ENCODE results near the gene SAMD13.

The SAMD13 gene

DNA sequence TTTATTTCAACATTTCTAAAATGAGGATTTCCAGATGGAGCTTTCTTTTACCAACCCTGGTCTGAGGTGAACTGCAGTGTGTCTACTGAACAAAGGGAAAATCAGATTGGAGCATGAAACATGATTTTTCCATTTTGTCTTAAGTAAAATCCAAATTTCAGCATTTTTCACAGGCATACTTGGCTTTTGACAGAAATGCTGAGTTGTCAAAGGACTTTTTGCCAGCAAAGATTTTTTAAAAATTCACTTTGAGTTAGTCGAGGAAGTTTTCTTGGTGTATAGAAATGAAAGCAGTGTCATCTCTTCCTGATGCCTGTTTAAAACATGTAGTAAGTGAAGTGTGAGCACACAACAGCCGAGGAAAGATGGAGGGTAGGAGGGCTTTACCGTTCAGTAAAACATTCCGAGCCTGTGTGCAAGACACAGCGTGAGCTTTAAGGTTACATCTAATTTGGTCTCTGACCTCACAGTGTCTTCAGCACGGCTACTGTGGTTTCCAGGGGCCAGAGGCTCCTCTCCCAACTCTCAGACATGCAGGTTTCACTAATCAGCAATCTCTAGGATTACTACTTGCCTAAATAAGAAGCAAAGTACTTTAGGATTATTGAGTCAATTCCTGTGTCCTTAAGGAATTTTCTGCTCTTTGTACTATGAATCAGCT lies 45.9 kb downstream of the SAMD13 start:
- Histone ChIP-seq H3K4me2 (ENCODE audit: insufficient read depth, low read length, poor library complexity, severe bottlenecking) (no peak overlapping the region), H3K4me3 (ENCODE audit: low read length in 2 of 2) (no peak overlapping the region), H2AK5ac (ENCODE audit: low read depth, low read length) (no peak overlapping the region), H3K23ac (ENCODE audit: low read depth, low read length, poor library complexity) (no peak overlapping the region), H3K14ac (ENCODE audit: low read length) (no peak overlapping the region), H3K4me1 (ENCODE audit: control insufficient read depth in 2 of 2, insufficient read depth in 1 of 2, low read depth in 1 of 2, low read length in 2 of 2) (peaks cover 0 to 4% of the 10 kb centered on the region in 2 donors), H3K27ac (replicated peaks; ENCODE audit: low read length) (no peak overlapping the region), H2BK15ac (ENCODE audit: low read length) (no peak overlapping the region), H3K36me3 (replicated peaks in 1 of 2; ENCODE audit: control insufficient read depth in 2 of 2, insufficient read depth in 2 of 2, low read length in 2 of 2) (no peaks in the 10 kb centered on the region), H2BK120ac (ENCODE audit: low read depth, low read length) (no peak overlapping the region), H3K18ac (ENCODE audit: low read length) (no peak overlapping the region), H2BK12ac (ENCODE audit: low read length) (no peak overlapping the region), H3K9me3 (replicated peaks in 1 of 2; ENCODE audit: control insufficient read depth in 2 of 2, insufficient read depth in 1 of 2, low read depth in 1 of 2, low read length in 2 of 2) (no peaks in the 10 kb centered on the region), H2AFZ (ENCODE audit: low read length) (peak overlapping the region; percentile 80), H3K27me3 (ENCODE audit: control insufficient read depth in 3 of 3, insufficient read depth in 3 of 3, low read depth in 1 of 3, low read length in 3 of 3) (no peaks in the 10 kb centered on the region), H4K8ac (ENCODE audit: low read depth, low read length) (no peak overlapping the region), H3K9ac (ENCODE audit: low read depth, low read length, poor library complexity) (no peak overlapping the region), H3K79me1 (ENCODE audit: low read depth, low read length) (no peaks in the 10 kb centered on the region), H2BK5ac (ENCODE audit: low read length) (no peak overlapping the region), H3K4ac (ENCODE audit: low read length) (no peak overlapping the region), H4K91ac (ENCODE audit: low read depth, low read length, poor library complexity) (no peak overlapping the region)
- WGBS, 2 donors (ENCODE audit: extremely low coverage in 2 of 2, insufficient read length in 2 of 2, insufficient replicate concordance in 1 of 2), result no CpG with 5 or more reads among the region's 6 CpGs
- no peak for DNase-seq (ENCODE audit: low spot score)

DNA sequence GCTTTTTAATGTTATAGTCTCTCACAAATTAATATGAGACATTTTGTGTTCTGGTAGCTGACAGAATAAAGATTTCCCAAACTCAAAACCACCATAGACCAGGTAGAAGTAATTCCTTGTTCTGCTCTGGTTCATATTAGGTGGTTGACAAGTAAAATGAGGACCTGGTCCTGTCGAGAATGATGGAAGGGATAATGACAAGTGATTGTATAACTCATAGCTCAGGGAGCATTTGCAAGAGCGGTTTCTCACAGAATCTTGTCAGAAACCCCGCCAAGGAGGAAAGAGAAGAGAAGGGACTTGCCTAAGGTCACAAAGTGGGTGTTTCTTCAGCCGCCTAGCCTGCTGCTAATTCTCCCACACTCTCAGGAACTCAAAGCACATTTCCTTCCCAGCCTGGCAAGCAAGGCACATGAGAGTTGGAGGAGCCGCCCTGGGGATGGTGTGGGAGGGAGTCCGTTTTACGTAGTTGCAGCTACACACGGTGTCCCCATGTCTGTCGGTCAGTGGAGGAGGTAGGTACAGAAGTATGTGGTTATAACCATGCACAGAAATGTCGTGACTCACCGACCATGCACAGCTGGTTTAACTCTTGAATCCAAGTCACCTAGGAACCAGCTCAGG lies 46.5 kb downstream of the SAMD13 start:
- Histone ChIP-seq H2AK5ac (ENCODE audit: low read depth, low read length) (no peak overlapping the region), H3K4me3 (ENCODE audit: low read length in 2 of 2) (peak overlapping the region in 1 of 2 donors; percentile 38), H2BK5ac (ENCODE audit: low read length) (no peak overlapping the region), H3K36me3 (replicated peaks in 1 of 2; ENCODE audit: control insufficient read depth in 2 of 2, insufficient read depth in 2 of 2, low read length in 2 of 2) (no peaks in the 10 kb centered on the region), H3K9ac (ENCODE audit: low read depth, low read length, poor library complexity) (no peak overlapping the region), H3K14ac (ENCODE audit: low read length) (no peak overlapping the region), H2AFZ (ENCODE audit: low read length) (peak overlapping the region; percentile 80), H3K23ac (ENCODE audit: low read depth, low read length, poor library complexity) (no peak overlapping the region), H3K4me1 (ENCODE audit: control insufficient read depth in 2 of 2, insufficient read depth in 1 of 2, low read depth in 1 of 2, low read length in 2 of 2) (peaks cover 0 to 4% of the 10 kb centered on the region in 2 donors), H2BK12ac (ENCODE audit: low read length) (no peak overlapping the region), H3K27ac (replicated peaks; ENCODE audit: low read length) (no peak overlapping the region), H2BK120ac (ENCODE audit: low read depth, low read length) (no peak overlapping the region), H4K8ac (ENCODE audit: low read depth, low read length) (no peak overlapping the region), H3K4ac (ENCODE audit: low read length) (no peak overlapping the region), H3K18ac (ENCODE audit: low read length) (no peak overlapping the region), H3K9me3 (replicated peaks in 1 of 2; ENCODE audit: control insufficient read depth in 2 of 2, insufficient read depth in 1 of 2, low read depth in 1 of 2, low read length in 2 of 2) (no peaks in the 10 kb centered on the region), H2BK15ac (ENCODE audit: low read length) (no peak overlapping the region), H3K27me3 (ENCODE audit: control insufficient read depth in 3 of 3, insufficient read depth in 3 of 3, low read depth in 1 of 3, low read length in 3 of 3) (no peaks in the 10 kb centered on the region), H4K91ac (ENCODE audit: low read depth, low read length, poor library complexity) (no peak overlapping the region), H3K79me1 (ENCODE audit: low read depth, low read length) (no peaks in the 10 kb centered on the region), H3K4me2 (ENCODE audit: insufficient read depth, low read length, poor library complexity, severe bottlenecking) (no peak overlapping the region)
- WGBS, 2 donors (ENCODE audit: extremely low coverage in 2 of 2, insufficient read length in 2 of 2, insufficient replicate concordance in 1 of 2), result no CpG with 5 or more reads among the region's 11 CpGs
- DNase-seq (ENCODE audit: low spot score), result no peak

DNA sequence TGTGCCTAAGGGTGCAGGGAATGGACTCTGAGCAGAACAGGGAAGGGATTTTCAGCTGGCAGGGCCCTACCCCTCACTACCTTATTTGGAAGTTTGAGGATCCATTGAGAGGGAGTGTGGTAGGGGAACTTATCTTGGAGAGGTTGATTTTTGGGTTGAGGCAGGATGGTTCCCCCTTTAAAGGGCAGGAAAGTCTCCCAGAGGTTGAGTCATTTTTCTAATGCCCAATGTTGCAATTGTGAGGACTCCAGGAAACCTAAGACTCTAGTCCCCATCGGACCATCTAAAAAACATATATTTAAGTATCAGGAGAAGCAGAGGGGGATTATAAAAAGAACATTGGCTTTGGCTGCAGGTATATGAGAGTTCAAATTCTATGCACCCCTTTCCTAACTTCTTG lies 47.3 kb downstream of the SAMD13 start:
- no peaks in the 10 kb centered on the region for H3K9me3 ChIP-seq (replicated peaks in 1 of 2; ENCODE audit: control insufficient read depth in 2 of 2, insufficient read depth in 1 of 2, low read depth in 1 of 2, low read length in 2 of 2)
- no peak overlapping the region for H4K8ac ChIP-seq (ENCODE audit: low read depth, low read length)
- peaks cover 1 to 4% of the 10 kb centered on the region in 2 donors for H3K4me1 ChIP-seq (ENCODE audit: control insufficient read depth in 2 of 2, insufficient read depth in 1 of 2, low read depth in 1 of 2, low read length in 2 of 2)
- WGBS, 2 donors (ENCODE audit: extremely low coverage in 2 of 2, insufficient read length in 2 of 2, insufficient replicate concordance in 1 of 2), result no CpG with 5 or more reads among the region's 1 CpG
- H3K36me3 ChIP-seq (replicated peaks in 1 of 2; ENCODE audit: control insufficient read depth in 2 of 2, insufficient read depth in 2 of 2, low read length in 2 of 2), result no peaks in the 10 kb centered on the region
- H2AK5ac ChIP-seq (ENCODE audit: low read depth, low read length), result no peak overlapping the region
- H3K23ac ChIP-seq (ENCODE audit: low read depth, low read length, poor library complexity), result no peak overlapping the region
- H3K4me2 ChIP-seq (ENCODE audit: insufficient read depth, low read length, poor library complexity, severe bottlenecking), result no peak overlapping the region
- H3K4ac ChIP-seq (ENCODE audit: low read length), result no peak overlapping the region
- no peak overlapping the region for H2AFZ ChIP-seq (ENCODE audit: low read length)
- no peak overlapping the region for H3K18ac ChIP-seq (ENCODE audit: low read length)
- H3K27me3 ChIP-seq (ENCODE audit: control insufficient read depth in 3 of 3, insufficient read depth in 3 of 3, low read depth in 1 of 3, low read length in 3 of 3), result no peaks in the 10 kb centered on the region
- no peak for DNase-seq (ENCODE audit: low spot score)
- no peak overlapping the region for H2BK120ac ChIP-seq (ENCODE audit: low read depth, low read length)
- H4K91ac ChIP-seq (ENCODE audit: low read depth, low read length, poor library complexity), result no peak overlapping the region
- no peak overlapping the region for H3K14ac ChIP-seq (ENCODE audit: low read length)
- H3K4me3 ChIP-seq (ENCODE audit: low read length in 2 of 2), result no peak overlapping the region
- H2BK12ac ChIP-seq (ENCODE audit: low read length), result no peak overlapping the region
- no peak overlapping the region for H3K27ac ChIP-seq (replicated peaks; ENCODE audit: low read length)
- H3K9ac ChIP-seq (ENCODE audit: low read depth, low read length, poor library complexity), result no peak overlapping the region
- no peaks in the 10 kb centered on the region for H3K79me1 ChIP-seq (ENCODE audit: low read depth, low read length)
- no peak overlapping the region for H2BK5ac ChIP-seq (ENCODE audit: low read length)
- no peak overlapping the region for H2BK15ac ChIP-seq (ENCODE audit: low read length)

DNA sequence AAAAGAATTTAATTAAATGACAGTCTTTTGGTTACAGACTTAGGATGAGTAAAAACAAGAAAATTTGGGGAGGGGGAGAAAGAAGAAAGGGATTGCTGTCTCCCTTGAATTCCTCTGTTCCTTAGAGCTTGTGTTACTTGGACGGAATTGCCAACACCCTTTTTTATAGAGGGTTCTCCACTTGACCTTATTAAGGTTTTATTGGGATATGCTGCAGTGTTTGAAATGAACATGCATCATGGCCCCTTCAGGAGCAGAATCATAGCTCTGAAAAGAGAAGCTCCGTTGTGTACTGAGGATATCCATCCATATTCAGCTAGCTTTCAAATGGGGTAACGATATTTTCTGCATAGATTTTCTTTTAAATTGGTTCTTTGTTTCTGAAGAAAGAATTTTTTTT lies 48.6 kb downstream of the SAMD13 start:
- no peak for DNase-seq (ENCODE audit: low spot score)
- no peak overlapping the region for H2AK5ac ChIP-seq (ENCODE audit: low read depth, low read length)
- H3K4me1 ChIP-seq (ENCODE audit: control insufficient read depth in 2 of 2, insufficient read depth in 1 of 2, low read depth in 1 of 2, low read length in 2 of 2), result peaks cover 4 to 5% of the 10 kb centered on the region in 2 donors
- no peak overlapping the region for H4K8ac ChIP-seq (ENCODE audit: low read depth, low read length)
- no peak overlapping the region for H3K4me2 ChIP-seq (ENCODE audit: insufficient read depth, low read length, poor library complexity, severe bottlenecking)
- H3K27ac ChIP-seq (replicated peaks; ENCODE audit: low read length), result no peak overlapping the region
- no peak overlapping the region for H3K4ac ChIP-seq (ENCODE audit: low read length)
- H3K18ac ChIP-seq (ENCODE audit: low read length), result no peak overlapping the region
- H3K9me3 ChIP-seq (replicated peaks in 1 of 2; ENCODE audit: control insufficient read depth in 2 of 2, insufficient read depth in 1 of 2, low read depth in 1 of 2, low read length in 2 of 2), result no peaks in the 10 kb centered on the region
- no peak overlapping the region for H3K4me3 ChIP-seq (ENCODE audit: low read length in 2 of 2)
- no peak overlapping the region for H3K9ac ChIP-seq (ENCODE audit: low read depth, low read length, poor library complexity)
- no peaks in the 10 kb centered on the region for H3K27me3 ChIP-seq (ENCODE audit: control insufficient read depth in 3 of 3, insufficient read depth in 3 of 3, low read depth in 1 of 3, low read length in 3 of 3)
- no peak overlapping the region for H4K91ac ChIP-seq (ENCODE audit: low read depth, low read length, poor library complexity)
- H2BK120ac ChIP-seq (ENCODE audit: low read depth, low read length), result no peak overlapping the region
- no peaks in the 10 kb centered on the region for H3K36me3 ChIP-seq (replicated peaks in 1 of 2; ENCODE audit: control insufficient read depth in 2 of 2, insufficient read depth in 2 of 2, low read length in 2 of 2)
- H3K23ac ChIP-seq (ENCODE audit: low read depth, low read length, poor library complexity), result no peak overlapping the region
- H2BK5ac ChIP-seq (ENCODE audit: low read length), result no peak overlapping the region
- H3K14ac ChIP-seq (ENCODE audit: low read length), result no peak overlapping the region
- no peak overlapping the region for H2BK15ac ChIP-seq (ENCODE audit: low read length)
- no peak overlapping the region for H2AFZ ChIP-seq (ENCODE audit: low read length)
- no peak overlapping the region for H2BK12ac ChIP-seq (ENCODE audit: low read length)
- WGBS, 2 donors (ENCODE audit: extremely low coverage in 2 of 2, insufficient read length in 2 of 2, insufficient replicate concordance in 1 of 2), result no CpG with 5 or more reads among the region's 3 CpGs
- H3K79me1 ChIP-seq (ENCODE audit: low read depth, low read length), result no peaks in the 10 kb centered on the region

Data from neuronal stem cell (in vitro differentiated cells).